RWPE2 (cell line): ENCODE data around the gene GOLGB1.

Experiments
- ATAC-seq: fragments of 200-7000 bp; cut with Tn5 transposase; 3 replicates; pipeline ENCODE4 v1.9.1; 2021; ENCODE audit warnings: low read depth
- DNase-seq: peaks from one replicate; pipeline ENCODE4 v3.0.0-alpha.2; 2020; ENCODE audit warnings: low spot score
- H3K27ac ChIP-seq: fragments of 450-650 bp; 2 replicates; pipeline ENCODE4 v1.5.1; 2017; ENCODE audit warnings: mild to moderate bottlenecking; ENCODE audit not compliant: poor library complexity, severe bottlenecking
- H3K27me3 ChIP-seq: fragments of 250-450 bp; sonication (Bioruptor Pico); 2 replicates; pipeline ENCODE4 v1.5.1; 2021; ENCODE audit warnings: mild to moderate bottlenecking, moderate library complexity; ENCODE audit not compliant: insufficient read depth, poor library complexity, severe bottlenecking
- H3K36me3 ChIP-seq: fragments of 250-450 bp; sonication (Bioruptor Pico); 2 replicates; pipeline ENCODE4 v1.5.1; 2020; ENCODE audit warnings: low read depth, mild to moderate bottlenecking, moderate library complexity
- H3K4me1 ChIP-seq: fragments of 250-450 bp; sonication (Bioruptor Pico); 2 replicates; pipeline ENCODE4 v1.5.1; 2021; ENCODE audit warnings: mild to moderate bottlenecking, moderate library complexity; ENCODE audit not compliant: insufficient read depth, poor library complexity, severe bottlenecking
- H3K4me3 ChIP-seq: fragments of 250-450 bp; sonication (Bioruptor Pico); 2 replicates; pipeline ENCODE4 v1.5.1; 2021; ENCODE audit warnings: mild to moderate bottlenecking, moderate library complexity; ENCODE audit not compliant: severe bottlenecking
- H3K9me3 ChIP-seq: fragments of 250-450 bp; sonication (Bioruptor Pico); 2 replicates; pipeline ENCODE4 v1.5.1; 2021; ENCODE audit warnings: mild to moderate bottlenecking, moderate library complexity; ENCODE audit not compliant: severe bottlenecking
- CTCF ChIP-seq: fragments of 450-650 bp; IDR thresholded peaks from one replicate; pipeline ENCODE4 v1.5.1; 2017; ENCODE audit warnings: mild to moderate bottlenecking, moderate library complexity; ENCODE audit not compliant: poor library complexity, severe bottlenecking

Gene GOLGB1

GRCh38 chr3:121667333-121667732 lies 82.2 kb downstream of the GOLGB1 start:
- H3K27ac ChIP-seq: no peak overlapping the region
- ATAC-seq: no peak
- no peaks in the 10 kb centered on the region for H3K9me3 ChIP-seq
- no peak for TF ChIP-seq CTCF
- no peak for DNase-seq
- H3K36me3 ChIP-seq: peaks cover 80% of the 10 kb centered on the region
- no peak overlapping the region for H3K4me3 ChIP-seq
- no peaks in the 10 kb centered on the region for H3K4me1 ChIP-seq
- no peaks in the 10 kb centered on the region for H3K27me3 ChIP-seq

- Histone ChIP-seq H3K4me1 (peaks cover 11% of the 10 kb centered on the region), H3K9me3 (no peaks in the 10 kb centered on the region), H3K27ac (no peak overlapping the region), H3K27me3 (no peaks in the 10 kb centered on the region), H3K4me3 (no peak overlapping the region), H3K36me3 (peaks cover 71% of the 10 kb centered on the region)
- no peak for TF ChIP-seq CTCF
- no peak for DNase-seq
- ATAC-seq: no peak
These were observed 84.1 kb downstream of the GOLGB1 start for GRCh38 chr3:121665488-121665887.

- TF ChIP-seq CTCF: no peak
- Histone ChIP-seq H3K27ac (no peak overlapping the region), H3K27me3 (no peaks in the 10 kb centered on the region), H3K9me3 (no peaks in the 10 kb centered on the region), H3K36me3 (peaks cover 53% of the 10 kb centered on the region), H3K4me3 (no peak overlapping the region), H3K4me1 (peaks cover 11% of the 10 kb centered on the region)
- DNase-seq: no peak
- no peak for ATAC-seq
These were observed 86.2 kb downstream of the GOLGB1 start for GRCh38 chr3:121663171-121663847.

GRCh38 chr3:121662742-121663141 lies 86.8 kb downstream of the GOLGB1 start:
- Histone ChIP-seq H3K27ac (no peak overlapping the region), H3K36me3 (peaks cover 47% of the 10 kb centered on the region), H3K4me3 (no peak overlapping the region), H3K4me1 (peaks cover 11% of the 10 kb centered on the region), H3K27me3 (no peaks in the 10 kb centered on the region), H3K9me3 (no peaks in the 10 kb centered on the region)
- TF ChIP-seq CTCF: no peak
- ATAC-seq (no peak), DNase-seq (no peak)

GRCh38 chr3:121661376-121661775 lies 88.2 kb downstream of the GOLGB1 start:
- ATAC-seq (peak; percentile 62), DNase-seq (no peak)
- no peak for TF ChIP-seq CTCF
- Histone ChIP-seq H3K4me1 (peaks cover 11% of the 10 kb centered on the region), H3K36me3 (peaks cover 34% of the 10 kb centered on the region), H3K27ac (no peak overlapping the region), H3K9me3 (no peaks in the 10 kb centered on the region), H3K4me3 (no peak overlapping the region), H3K27me3 (no peaks in the 10 kb centered on the region)
